ENCODE data around the gene NAV2.

The NAV2 gene

GRCh38 chr11:20054584-20054983, 341.9 kb downstream of the NAV2 start:
- Histone ChIP-seq H3K9ac (ENCODE audit: low read depth, low read length) (no peak overlapping the region), H3K27ac (ENCODE audit: low read length) (no peak overlapping the region), H3K36me3 (ENCODE audit: insufficient read depth, low read length) (no peaks in the 10 kb centered on the region), H3K4me3 (ENCODE audit: low read depth in 1 of 2, low read length in 2 of 2) (no peak overlapping the region), H3K27me3 (ENCODE audit: insufficient read depth, low read length, poor library complexity) (peaks cover 3% of the 10 kb centered on the region), H3K9me3 (ENCODE audit: insufficient read depth, low read length, severe bottlenecking) (no peaks in the 10 kb centered on the region), H4K20me1 (ENCODE audit: insufficient read depth, low read length) (no peaks in the 10 kb centered on the region), H3K4me1 (ENCODE audit: insufficient read depth, low read length) (no peaks in the 10 kb centered on the region), H3K4me2 (ENCODE audit: insufficient read depth, low read length) (no peak overlapping the region), H3K79me2 (ENCODE audit: insufficient read depth, low read length) (no peaks in the 10 kb centered on the region), H2AFZ (ENCODE audit: low read depth, low read length) (no peak overlapping the region)
- DNase-seq (no peak), ATAC-seq (ENCODE audit: insufficient read depth, low read depth) (no peak)
- TF ChIP-seq CTCF (IDR thresholded peaks at IDR 0.05; ENCODE audit: borderline replicate concordance, extremely low read depth, low read length, poor library complexity, severe bottlenecking) (no peak), EZH2 (IDR thresholded peaks at IDR 0.05; ENCODE audit: borderline replicate concordance, low read depth, low read length, severe bottlenecking) (no peak)

GRCh38 chr11:20055312-20055711, 342.7 kb downstream of the NAV2 start:
- Histone ChIP-seq H2AFZ (ENCODE audit: low read depth, low read length) (no peak overlapping the region), H3K36me3 (ENCODE audit: insufficient read depth, low read length) (no peaks in the 10 kb centered on the region), H4K20me1 (ENCODE audit: insufficient read depth, low read length) (no peaks in the 10 kb centered on the region), H3K4me3 (ENCODE audit: low read depth in 1 of 2, low read length in 2 of 2) (no peak overlapping the region), H3K4me2 (ENCODE audit: insufficient read depth, low read length) (no peak overlapping the region), H3K9me3 (ENCODE audit: insufficient read depth, low read length, severe bottlenecking) (no peaks in the 10 kb centered on the region), H3K9ac (ENCODE audit: low read depth, low read length) (no peak overlapping the region), H3K27ac (ENCODE audit: low read length) (no peak overlapping the region), H3K79me2 (ENCODE audit: insufficient read depth, low read length) (no peaks in the 10 kb centered on the region), H3K4me1 (ENCODE audit: insufficient read depth, low read length) (no peaks in the 10 kb centered on the region), H3K27me3 (ENCODE audit: insufficient read depth, low read length, poor library complexity) (peaks cover 3% of the 10 kb centered on the region)
- DNase-seq (no peak), ATAC-seq (ENCODE audit: insufficient read depth, low read depth) (no peak)
- no peak for TF ChIP-seq CTCF (IDR thresholded peaks at IDR 0.05; ENCODE audit: borderline replicate concordance, extremely low read depth, low read length, poor library complexity, severe bottlenecking)
- TF ChIP-seq EZH2 (IDR thresholded peaks at IDR 0.05; ENCODE audit: borderline replicate concordance, low read depth, low read length, severe bottlenecking) = no peak

GRCh38 chr11:20056109-20056949, 343.7 kb downstream of the NAV2 start:
- Histone ChIP-seq H3K4me2 (ENCODE audit: insufficient read depth, low read length) (no peak overlapping the region), H3K9ac (ENCODE audit: low read depth, low read length) (no peak overlapping the region)

More at GRCh38 chr11:20056109-20056949, 343.7 kb downstream of the NAV2 start:
- no peaks in the 10 kb centered on the region for H3K9me3 ChIP-seq (ENCODE audit: insufficient read depth, low read length, severe bottlenecking)
- no peaks in the 10 kb centered on the region for H3K4me1 ChIP-seq (ENCODE audit: insufficient read depth, low read length)
- H4K20me1 ChIP-seq (ENCODE audit: insufficient read depth, low read length) = no peaks in the 10 kb centered on the region
- ATAC-seq (ENCODE audit: insufficient read depth, low read depth) (no peak), DNase-seq (no peak)
- H3K4me3 ChIP-seq (ENCODE audit: low read depth in 1 of 2, low read length in 2 of 2) = no peak overlapping the region
- H3K36me3 ChIP-seq (ENCODE audit: insufficient read depth, low read length) = no peaks in the 10 kb centered on the region
- TF ChIP-seq CTCF (IDR thresholded peaks at IDR 0.05; ENCODE audit: borderline replicate concordance, extremely low read depth, low read length, poor library complexity, severe bottlenecking) = no peak
- TF ChIP-seq EZH2 (IDR thresholded peaks at IDR 0.05; ENCODE audit: borderline replicate concordance, low read depth, low read length, severe bottlenecking) = no peak
- no peaks in the 10 kb centered on the region for H3K79me2 ChIP-seq (ENCODE audit: insufficient read depth, low read length)
- no peak overlapping the region for H2AFZ ChIP-seq (ENCODE audit: low read depth, low read length)
- H3K27ac ChIP-seq (ENCODE audit: low read length) = no peak overlapping the region
- peaks cover 3% of the 10 kb centered on the region for H3K27me3 ChIP-seq (ENCODE audit: insufficient read depth, low read length, poor library complexity)

Measured in DND-41 (cell line).